ENCODE results near the gene MED19.
"Not testable (repeated sequence)": the region's sequence is repeated elsewhere in the genome, so short reads cannot be mapped to it uniquely, and the experiment has no call there.

MED19 gene

DNA sequence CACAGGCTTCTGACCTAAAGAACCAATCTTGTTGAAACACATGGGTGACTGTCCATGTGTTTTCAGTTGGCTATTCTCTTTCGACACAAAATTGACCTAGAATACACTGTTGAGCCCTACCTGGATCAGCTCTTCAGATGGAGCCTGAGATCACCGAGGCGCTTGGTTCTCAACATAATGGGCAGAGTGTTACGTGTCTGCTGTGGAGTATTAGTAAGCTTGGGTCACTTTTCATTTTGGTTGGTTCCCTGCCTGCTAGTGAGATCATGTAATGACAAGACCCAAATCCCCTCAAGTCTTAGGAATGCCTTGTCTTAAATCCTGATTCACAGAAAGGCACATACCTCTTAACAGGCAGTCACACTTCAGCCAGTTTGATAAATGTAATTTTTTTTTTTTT, 8.7 kb downstream of the MED19 start:
- no peak for DNase-seq

DNA sequence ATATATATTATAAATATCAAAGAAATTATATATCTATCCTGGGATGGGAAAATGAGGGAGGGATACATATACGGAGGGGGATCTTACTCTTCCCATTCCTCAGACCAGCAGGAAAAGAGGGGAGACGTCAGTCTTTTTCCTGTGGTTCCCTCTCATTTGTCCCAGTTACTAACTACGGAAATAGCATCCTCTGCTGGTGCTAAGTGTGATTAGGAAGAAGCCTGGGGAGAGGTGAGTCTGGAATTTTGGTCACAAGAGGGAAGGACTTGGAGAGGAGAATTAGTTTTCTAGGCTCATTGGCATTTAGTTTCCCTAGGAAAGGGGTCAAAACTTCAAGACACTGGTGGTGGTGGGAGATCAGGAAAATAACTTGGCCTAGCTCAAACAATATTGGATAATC, 11.6 kb downstream of the MED19 start:
- no peak for DNase-seq

DNA sequence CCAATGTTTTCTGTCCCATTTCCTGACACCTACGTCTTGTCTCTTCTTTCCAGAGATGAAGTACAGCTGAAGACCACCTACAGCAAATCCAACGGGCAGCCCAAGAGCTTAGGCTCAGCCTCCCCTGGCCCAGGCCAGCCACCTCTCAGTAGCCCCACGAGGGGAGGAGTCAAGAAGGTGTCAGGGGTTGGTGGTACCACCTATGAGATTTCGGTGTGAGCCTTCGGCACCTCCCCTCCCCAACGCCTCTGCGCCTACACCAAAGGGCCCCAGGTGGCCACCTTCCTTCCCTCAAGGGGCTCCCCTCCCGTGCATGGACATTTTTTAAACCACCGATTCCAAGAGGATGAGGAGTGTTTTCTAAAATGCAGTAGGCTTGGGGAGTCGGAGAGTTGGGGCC, 12.2 kb downstream of the MED19 start:
- no peak for DNase-seq

DNA sequence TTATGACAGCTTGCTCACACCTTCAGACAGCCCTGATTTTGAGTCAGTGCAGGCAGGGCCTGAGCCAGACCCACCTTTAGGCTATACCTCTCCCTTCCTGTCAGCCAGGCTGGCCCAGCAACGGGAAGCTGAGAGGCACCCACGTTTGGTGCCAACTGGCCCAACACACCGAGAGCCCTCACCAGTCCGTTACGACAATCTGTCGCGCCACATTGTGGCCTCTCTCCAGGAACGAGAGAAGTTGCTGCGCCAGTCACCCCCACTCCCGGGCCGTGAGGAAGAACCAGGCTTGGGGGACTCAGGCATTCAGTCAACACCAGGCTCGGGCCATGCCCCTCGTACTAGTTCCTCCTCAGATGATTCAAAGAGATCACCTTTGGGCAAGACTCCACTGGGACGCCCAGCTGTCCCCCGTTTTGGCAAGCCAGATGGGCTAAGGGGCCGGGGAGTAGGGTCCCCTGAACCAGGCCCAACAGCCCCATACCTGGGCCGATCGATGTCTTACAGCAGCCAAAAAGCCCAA, 13.1 kb downstream of the MED19 start:
- no peak for DNase-seq

DNA sequence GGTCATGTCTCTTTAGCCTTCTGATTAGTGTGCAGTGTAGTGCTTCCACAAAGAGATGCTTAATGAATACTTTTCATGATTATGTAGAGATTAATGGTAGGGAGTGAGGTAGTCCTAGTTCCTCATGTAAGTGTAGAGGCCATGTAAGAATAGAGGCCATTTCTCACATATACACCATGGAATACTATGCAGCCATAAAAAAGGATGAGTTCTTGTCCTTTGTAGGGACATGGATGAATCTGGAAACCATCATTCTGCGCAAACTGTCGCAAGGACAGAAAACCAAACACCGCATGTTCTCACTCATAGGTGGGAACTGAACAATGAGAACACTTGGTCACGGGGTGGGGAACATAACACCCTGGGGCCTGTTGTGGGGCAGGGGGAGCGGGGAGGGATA, 21.5 kb downstream of the MED19 start:
- DNase-seq, result not testable (repeated sequence)

DNA sequence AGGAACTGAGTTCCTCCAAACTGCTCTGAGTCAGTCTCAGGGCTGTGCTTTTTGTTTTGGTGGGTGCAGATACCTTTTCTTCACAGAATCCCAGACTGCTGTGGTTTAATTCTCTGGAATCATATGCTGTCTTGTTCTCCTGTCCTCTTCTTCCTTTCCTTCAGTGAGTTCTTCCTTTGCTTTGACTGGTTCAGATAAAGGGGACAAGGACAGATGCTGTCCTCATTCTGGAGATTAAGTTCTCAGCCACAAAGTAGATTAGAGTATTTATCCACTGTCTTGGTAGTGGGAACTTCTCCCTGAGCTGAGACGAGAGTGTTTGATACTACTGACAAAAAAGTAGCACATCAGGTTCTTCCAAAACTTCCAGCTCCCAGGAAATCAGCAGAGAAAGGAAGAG, 30.8 kb downstream of the MED19 start:
- no peak for DNase-seq

DNA sequence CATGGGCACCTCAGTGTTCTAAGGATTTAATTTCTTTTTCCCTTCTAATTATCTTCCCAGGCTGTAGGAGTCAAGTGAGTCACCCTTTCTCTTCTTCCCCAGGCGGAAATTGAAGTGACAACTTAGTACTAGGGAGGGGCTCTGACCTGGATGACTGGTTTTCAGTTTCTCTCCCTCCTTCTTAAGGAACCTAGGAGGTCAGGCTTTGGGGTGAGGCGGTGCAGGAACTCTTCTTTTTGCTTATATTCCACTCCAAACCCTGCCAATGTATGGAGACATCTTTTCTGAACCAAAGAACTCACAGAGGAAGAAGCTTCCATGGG, 31.5 kb downstream of the MED19 start:
- no peak for DNase-seq

DNA sequence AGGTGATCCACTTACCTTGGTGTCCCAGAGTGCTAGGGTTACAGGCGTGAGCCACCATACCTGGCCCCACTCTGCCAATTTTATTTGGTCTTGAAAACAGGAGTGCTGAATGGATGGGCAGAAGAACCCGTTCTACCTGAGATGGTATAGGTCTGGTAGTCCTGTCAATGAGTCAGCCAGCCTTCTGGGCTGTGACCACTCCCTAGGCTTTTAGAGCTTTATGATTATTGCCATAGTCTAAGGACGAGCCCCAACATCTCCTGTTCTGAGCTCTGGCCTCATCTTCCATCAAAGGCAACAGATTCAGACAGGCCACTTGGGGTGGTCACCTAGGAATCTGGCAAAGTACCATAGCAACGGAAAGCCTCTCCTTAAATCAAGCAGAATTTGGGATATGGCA, 32.6 kb downstream of the MED19 start:
- DNase-seq, result no peak

DNA sequence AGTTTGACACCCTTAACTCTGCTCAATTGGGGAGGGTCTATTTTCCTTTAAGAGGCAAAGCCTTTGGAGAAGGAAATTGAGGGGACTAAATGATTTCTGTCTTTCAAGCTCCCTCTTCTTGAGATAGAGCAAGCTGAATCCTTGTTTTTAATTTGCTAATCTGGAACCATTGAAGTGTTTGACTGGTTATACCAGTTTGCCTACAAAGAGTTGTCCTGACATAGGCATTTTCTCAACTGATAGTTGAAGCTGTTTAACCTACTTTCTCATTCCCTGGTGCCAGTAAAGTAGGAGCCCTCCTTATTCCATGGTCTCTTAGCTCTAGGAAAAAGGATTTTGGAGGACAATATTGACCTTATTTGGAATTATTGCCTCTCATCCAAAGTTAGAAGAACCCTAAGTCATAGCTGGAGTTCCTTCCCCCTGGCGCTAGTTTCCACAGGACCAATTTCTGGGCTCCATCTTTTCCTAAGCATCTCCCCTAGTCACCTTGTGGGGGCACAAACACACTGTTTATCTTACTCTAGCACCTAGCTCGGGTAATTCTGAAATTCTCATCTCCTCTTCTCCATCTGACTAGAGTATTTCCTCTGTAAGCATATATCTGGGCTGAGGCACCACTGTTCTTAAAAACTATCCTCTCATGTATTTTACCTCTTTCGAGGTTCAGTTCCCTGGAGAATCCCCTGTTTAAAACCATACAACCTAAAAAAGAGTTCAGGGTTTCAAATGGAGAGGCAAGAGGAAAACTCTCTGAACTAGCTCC, 36.7 kb downstream of the MED19 start:
- DNase-seq, result no peak

DNA sequence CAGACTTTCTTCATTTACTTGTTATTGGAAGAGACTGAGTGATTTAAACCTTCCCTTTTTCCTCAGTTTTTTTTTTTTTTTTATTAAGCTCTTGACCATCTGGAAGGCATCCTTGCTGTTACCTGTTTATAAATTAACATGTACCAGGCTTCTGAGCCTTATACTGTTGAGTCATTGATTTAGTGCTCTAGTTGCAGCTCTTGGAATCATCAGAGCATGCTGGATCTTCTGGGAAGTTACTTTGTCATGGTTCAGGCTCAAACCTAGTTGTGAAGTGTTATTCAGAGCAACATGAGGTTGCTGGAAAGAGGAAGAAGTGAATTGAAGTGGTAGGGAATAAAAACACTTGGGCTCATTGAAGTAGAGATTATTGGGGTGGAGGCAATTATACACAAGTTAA, 37.8 kb downstream of the MED19 start:
- no peak for DNase-seq

DNA sequence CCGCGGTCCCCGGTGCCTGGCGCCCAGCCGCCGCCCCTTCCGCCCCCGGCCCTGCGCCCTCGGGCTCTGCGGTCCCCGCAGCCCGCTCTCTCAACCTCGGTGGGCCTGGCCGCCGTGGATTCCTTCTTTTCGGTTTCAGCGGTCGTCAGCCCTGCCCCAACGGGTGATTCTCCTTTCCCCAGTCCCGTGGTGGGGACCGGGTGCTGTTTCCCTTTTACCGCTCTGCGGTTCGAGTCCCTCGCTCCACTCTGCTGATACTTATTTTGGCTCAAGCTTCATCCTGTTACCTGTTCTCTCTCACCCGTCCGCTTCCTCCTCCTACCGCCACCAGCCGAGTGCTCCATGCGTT, 43.6 kb downstream of the MED19 start:
- DNase-seq, result no peak

DNA sequence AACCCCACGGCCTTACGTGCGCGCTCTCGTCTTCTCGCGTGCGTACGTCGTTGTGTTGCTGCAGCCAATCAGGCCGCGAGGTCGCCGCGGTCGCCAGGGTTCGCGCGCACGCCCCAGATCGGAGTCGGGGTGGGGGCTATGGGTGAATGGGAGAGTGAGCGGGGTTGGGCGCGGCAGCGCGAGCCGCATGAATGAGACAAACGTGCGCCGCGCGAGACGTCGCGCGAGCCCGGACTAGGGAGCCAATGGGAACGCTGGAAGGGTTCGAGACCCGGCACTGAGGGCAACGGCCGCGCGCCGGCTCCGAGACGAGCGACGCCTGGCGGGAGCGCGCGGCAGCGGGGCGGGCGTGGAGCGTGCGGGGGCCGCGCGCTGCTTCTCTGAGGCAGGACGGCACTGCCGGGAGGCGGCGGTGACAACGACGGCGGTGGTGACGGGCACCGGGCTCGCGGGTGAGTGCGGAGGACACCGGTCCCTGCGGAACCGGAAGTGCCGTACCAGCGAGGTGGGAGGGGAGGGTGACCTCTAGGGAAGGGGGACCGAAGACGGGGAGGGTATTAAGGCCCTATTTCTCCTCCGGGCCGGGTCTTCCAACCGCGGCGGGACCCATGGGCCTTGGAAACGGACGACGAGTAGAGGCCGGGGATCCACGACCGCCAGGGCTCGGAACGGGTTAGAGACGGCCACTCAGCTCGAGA, 44.1 kb downstream of the MED19 start, which contains the start of gene ZDHHC5:
TSS of gene ZDHHC5 (plus strand) at position 379 of the 698 bp plus-strand sequence. CDS start 4,977 bp downstream, outside the sequence.
- DNase-seq, result peak; percentile 96

DNA sequence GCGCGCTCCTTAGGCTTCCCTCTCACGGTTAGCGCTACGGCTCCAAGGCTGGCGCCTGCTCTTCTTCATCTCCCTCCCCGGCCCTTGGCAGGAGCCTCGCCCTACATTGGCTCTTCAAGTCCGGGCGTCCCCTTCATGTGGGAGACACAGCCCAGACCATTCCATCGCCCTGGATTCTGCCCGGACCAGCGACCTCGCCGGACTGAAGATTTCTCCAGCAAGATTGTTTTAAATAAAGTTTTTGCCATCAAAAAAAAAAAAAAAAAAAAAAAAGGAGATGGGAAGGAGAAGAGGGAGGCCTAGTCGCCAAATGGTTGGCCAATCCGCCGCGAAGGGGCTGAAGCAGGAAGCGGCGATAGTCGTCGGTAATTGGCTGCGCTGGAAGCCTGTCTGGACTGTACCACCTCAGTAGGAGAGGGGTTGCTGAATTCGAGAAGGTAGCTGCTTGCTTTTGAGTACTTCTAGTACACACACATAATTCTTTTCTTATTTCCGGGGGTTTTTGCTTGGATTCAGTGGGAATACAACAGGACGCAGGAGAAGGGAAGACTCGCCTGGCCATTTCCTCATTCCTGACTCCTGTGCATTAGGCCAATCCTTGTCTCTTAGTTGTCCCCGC, 44.8 kb downstream of the MED19 start:
- DNase-seq, result peak; percentile 96

DNA sequence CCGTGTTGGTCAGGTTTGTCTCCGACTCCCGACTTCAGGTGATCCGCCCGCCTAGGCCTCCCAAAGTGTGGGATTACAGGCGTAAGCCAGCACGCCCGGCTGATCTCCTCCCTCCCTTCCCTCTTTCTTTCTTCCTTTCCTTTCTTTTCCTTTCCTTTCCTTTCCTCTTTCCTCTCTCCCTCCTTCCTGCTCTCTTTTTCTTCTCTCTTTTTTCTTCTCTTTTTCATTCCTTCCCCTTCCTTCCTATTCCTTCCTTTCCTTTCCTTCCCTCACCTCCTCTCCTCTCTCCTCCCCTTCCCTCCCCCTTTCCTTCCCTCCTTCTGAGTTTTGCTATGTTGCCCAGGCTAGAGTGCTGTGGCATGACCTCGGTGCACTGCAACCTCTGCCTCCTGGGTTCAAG, 48.0 kb downstream of the MED19 start:
- DNase-seq, result no peak

DNA sequence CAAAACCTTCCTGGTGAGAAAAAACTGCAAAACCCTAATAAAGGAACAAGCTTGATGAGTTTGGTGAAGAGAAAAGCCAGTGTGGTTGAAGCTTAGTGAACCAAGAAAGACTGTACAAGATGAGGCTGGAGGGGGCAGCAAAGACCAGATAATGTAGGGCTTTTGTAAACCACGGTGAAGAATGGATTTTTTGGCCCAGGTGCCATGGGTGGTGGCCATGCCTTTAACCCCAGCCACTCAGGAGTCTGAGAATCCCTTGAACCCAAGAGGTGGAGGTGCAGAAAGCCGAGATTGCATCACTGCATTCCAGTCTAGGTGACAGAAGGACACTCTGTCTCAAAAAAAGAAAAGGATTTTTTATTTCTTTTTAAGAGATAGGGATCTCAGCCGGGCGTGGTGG, 49.1 kb downstream of the MED19 start:
- DNase-seq, result no peak

DNA sequence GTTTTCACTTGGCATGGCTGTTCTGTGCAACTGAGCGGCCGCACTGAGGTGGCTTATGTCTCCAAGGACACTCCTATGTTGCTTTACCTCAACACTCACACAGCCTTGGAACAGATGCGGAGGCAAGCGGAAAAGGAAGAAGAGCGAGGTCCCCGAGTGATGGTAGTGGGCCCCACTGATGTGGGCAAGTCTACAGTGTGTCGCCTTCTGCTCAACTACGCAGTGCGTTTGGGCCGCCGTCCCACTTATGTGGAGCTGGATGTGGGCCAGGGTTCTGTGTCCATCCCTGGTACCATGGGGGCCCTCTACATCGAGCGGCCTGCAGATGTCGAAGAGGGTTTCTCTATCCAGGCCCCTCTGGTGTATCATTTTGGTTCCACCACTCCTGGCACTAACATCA, 52.3 kb downstream of the MED19 start:
- DNase-seq, result no peak

DNA sequence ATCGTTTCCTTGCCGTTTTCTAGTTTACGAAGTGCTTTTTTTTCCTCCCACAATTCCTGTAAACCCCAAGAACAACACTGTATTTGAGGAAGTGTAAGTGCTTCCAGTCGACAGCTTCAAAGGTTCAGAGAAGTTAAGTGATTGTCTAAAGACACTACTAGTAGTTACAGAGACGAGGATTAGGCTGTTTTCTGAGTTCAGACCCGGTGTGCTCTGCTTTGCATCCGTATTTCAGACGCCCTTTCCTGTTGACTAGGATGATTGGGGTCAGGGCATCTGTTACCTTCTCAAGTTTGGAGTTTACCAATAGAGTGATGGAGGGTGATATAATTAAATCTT, 54.0 kb downstream of the MED19 start:
- no peak for DNase-seq

DNA sequence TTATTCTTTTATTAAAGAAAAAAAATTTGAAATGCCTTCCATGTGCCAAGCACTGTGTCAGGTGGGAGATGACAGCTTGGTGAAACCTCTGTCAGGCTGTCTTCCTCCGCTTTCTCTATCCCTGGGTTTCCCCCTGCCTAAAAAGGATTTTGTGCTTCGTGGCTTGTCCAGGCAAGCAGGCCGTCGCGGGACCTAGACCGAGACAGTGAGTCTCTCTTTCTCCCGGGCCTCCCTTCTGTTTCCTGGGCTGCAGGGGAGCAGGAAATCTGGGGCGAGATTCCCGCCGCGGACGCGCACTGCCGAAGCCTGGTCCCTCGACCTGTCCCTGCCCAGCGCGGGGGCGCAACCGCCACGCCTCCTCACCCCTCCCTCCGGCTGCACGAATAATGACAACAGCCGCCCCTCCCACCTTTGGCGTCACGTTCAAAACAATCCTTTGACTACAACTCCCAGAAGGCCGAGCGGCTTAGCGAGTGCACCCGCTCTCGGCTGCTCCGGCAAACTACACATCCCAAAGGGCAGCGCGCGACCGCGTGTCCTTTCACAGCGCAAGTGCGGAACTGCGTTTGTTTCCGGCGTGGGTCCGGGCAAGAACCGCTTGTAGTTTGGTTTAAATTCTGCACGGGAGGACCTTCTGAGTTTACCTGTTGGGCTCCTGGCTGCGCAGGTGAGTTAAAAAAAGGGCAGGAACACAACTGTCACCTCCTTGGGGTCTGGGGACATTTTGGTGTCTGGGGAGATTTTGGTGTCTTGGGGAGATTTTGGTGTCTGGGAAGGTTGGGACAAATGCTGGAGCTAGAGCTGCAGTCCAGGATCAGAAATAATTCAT, 54.6 kb downstream of the MED19 start, which contains the start of gene CLP1:
TSS of gene CLP1 (plus strand) at position 569 of the 829 bp plus-strand sequence. CDS start 1,715 bp downstream, outside the sequence.
- peak; percentile 82 for DNase-seq

DNA sequence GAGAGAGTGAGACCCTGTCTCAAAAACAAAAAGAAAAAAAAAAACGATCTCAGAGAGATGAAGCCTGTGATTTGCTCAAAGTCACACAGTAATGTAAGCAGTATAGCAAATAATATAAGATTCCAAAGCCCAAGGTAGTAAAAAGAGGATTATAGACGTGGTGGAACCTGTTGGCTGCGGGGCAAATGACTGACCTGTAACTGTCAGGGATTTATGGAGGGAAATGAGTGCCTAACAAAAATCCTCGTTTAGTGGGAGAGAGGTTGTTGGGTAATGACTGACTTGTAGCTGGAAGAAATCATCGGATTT, 55.2 kb downstream of the MED19 start:
- no peak for DNase-seq
